ENCODE measurements around the gene RTL10.

Gene RTL10

GRCh38 chr22:19887256-19887985 is 32.7 kb upstream of the RTL10 start:
- CTCF ChIA-PET, result interaction anchor here (1.1 kb wide), 2 partner anchors 16 to 157 kb away, joined by 3 read pairs; no protein-coding TSS in a partner anchor
- TF ChIP-seq SUZ12 (IDR thresholded peaks at IDR 0.05) (no peak), BHLHE40 (IDR thresholded peaks at IDR 0.05; ENCODE audit: borderline replicate concordance) (no peak), CTBP1 (IDR thresholded peaks at IDR 0.05; ENCODE audit: borderline replicate concordance) (no peak)

GRCh38 chr22:19886605-19887255 is 32.1 kb upstream of the RTL10 start:
- CTCF ChIA-PET, result interaction anchor here (1.1 kb wide), 1 partner anchor 156 kb away, joined by 3 read pairs; no protein-coding TSS in a partner anchor
- DNase-seq (ENCODE audit: extremely low spot score), result no peak
- TF ChIP-seq PKNOX1 (IDR thresholded peaks at IDR 0.05), result no peak
- no peak for TF ChIP-seq TARDBP (IDR thresholded peaks at IDR 0.05)
- TF ChIP-seq ARNT (IDR thresholded peaks at IDR 0.05), result no peak
- TF ChIP-seq CTBP1 (IDR thresholded peaks at IDR 0.05; ENCODE audit: borderline replicate concordance), result no peak
- no peak for TF ChIP-seq FOXA1 (IDR thresholded peaks at IDR 0.05)
- no peak for TF ChIP-seq L3MBTL2 (conservative IDR thresholded peaks at IDR 0.05)
- no peak for TF ChIP-seq ZNF384 (IDR thresholded peaks at IDR 0.05)
- POLR2A ChIA-PET, result interaction anchor here (0.8 to 2.3 kb wide), 2 partner anchors 31 to 55 kb away, joined by 3 to 12 read pairs; partner anchors contain the start of genes COMT, GNB1L, RTL10 and TXNRD2

More at GRCh38 chr22:19887256-19887985, 32.7 kb upstream of the RTL10 start:
- no peak for DNase-seq (ENCODE audit: extremely low spot score)
- POLR2A ChIA-PET, result interaction anchor here (0.8 to 2.3 kb wide), 2 partner anchors 32 to 54 kb away, joined by 3 to 12 read pairs; partner anchors contain the start of genes COMT, GNB1L, RTL10 and TXNRD2

- no peak for TF ChIP-seq ARNT (IDR thresholded peaks at IDR 0.05)
- no peak for TF ChIP-seq FOXA1 (IDR thresholded peaks at IDR 0.05)
- no peak for TF ChIP-seq FOXK2 (IDR thresholded peaks at IDR 0.05)
- TF ChIP-seq CTBP1 (IDR thresholded peaks at IDR 0.05; ENCODE audit: borderline replicate concordance), result no peak
- no peak for TF ChIP-seq TARDBP (IDR thresholded peaks at IDR 0.05)
- TF ChIP-seq BHLHE40 (IDR thresholded peaks at IDR 0.05; ENCODE audit: borderline replicate concordance), result no peak
- no peak for TF ChIP-seq SUZ12 (IDR thresholded peaks at IDR 0.05)
- no peak for TF ChIP-seq NFRKB (IDR thresholded peaks at IDR 0.05)
- no peak for TF ChIP-seq FOXM1 (IDR thresholded peaks at IDR 0.05; ENCODE audit: borderline replicate concordance)
- TF ChIP-seq L3MBTL2 (conservative IDR thresholded peaks at IDR 0.05), result no peak
- no peak for TF ChIP-seq PKNOX1 (IDR thresholded peaks at IDR 0.05)
- TF ChIP-seq ELF4 (IDR thresholded peaks at IDR 0.05), result no peak
- no peak for TF ChIP-seq HDGF (IDR thresholded peaks at IDR 0.05; ENCODE audit: borderline replicate concordance)
- TF ChIP-seq LEF1 (IDR thresholded peaks at IDR 0.05; ENCODE audit: borderline replicate concordance), result no peak
- no peak for TF ChIP-seq SP1 (IDR thresholded peaks at IDR 0.05)
- TF ChIP-seq ZNF384 (IDR thresholded peaks at IDR 0.05), result no peak
- POLR2A ChIA-PET, result interaction anchor here (2.3 kb wide), 1 partner anchor 31 kb away, joined by 12 read pairs; the partner anchor contains the start of genes GNB1L and RTL10
- DNase-seq (ENCODE audit: extremely low spot score), result no peak
- CTCF ChIA-PET, result no interaction called here
Observed at GRCh38 chr22:19885841-19886592, 31.3 kb upstream of the RTL10 start.

- TF ChIP-seq SP1 (IDR thresholded peaks at IDR 0.05), result no peak
- no peak for TF ChIP-seq LEF1 (IDR thresholded peaks at IDR 0.05; ENCODE audit: borderline replicate concordance)
- TF ChIP-seq NFRKB (IDR thresholded peaks at IDR 0.05), result no peak
- no peak for TF ChIP-seq ARNT (IDR thresholded peaks at IDR 0.05)
- TF ChIP-seq PKNOX1 (IDR thresholded peaks at IDR 0.05), result no peak
- no peak for TF ChIP-seq BHLHE40 (IDR thresholded peaks at IDR 0.05; ENCODE audit: borderline replicate concordance)
- TF ChIP-seq HDGF (IDR thresholded peaks at IDR 0.05; ENCODE audit: borderline replicate concordance), result no peak
- TF ChIP-seq ELF4 (IDR thresholded peaks at IDR 0.05), result no peak
- TF ChIP-seq CTBP1 (IDR thresholded peaks at IDR 0.05; ENCODE audit: borderline replicate concordance), result no peak
- TF ChIP-seq FOXA1 (IDR thresholded peaks at IDR 0.05), result no peak
- CTCF ChIA-PET, result interaction anchor here (0.6 kb wide), 1 partner anchor 287 kb away, joined by 3 read pairs; no protein-coding TSS in a partner anchor
- POLR2A ChIA-PET, result no interaction called here
- no peak for DNase-seq (ENCODE audit: extremely low spot score)
Observed at GRCh38 chr22:19884954-19885751, 30.5 kb upstream of the RTL10 start.

Data from HEK293T (cell line).